GM12892 (cell line): Measurements from ENCODE around the gene CDH26.

ENCODE experiments used
- POLR2A ChIP-seq: IDR thresholded peaks from 2 replicates; pipeline ENCODE4 v1.6.1; 2011; ENCODE audit warnings: low read depth, low read length, control low read depth
- POLR2AphosphoS5 ChIP-seq: IDR thresholded peaks from 2 replicates; pipeline ENCODE4 v1.6.1; 2011; ENCODE audit warnings: low read depth, low read length, control low read depth
- TAF1 ChIP-seq: IDR thresholded peaks from 2 replicates; pipeline ENCODE4 v1.6.1; 2011; ENCODE audit warnings: low read depth, mild to moderate bottlenecking, control low read depth, low read length, borderline replicate concordance

GRCh38 chr20:59948212-59948611 is 10.0 kb upstream of the CDH26 start:
- TF ChIP-seq POLR2AphosphoS5 (no peak), POLR2A (no peak), TAF1 (no peak)
